T-helper 2 cell treated with Interferon-gamma antibody and Interleukin-4, amounts not matched to agents 5 μg/mL and 100 μg/mL, for 36 hours (primary cell): ENCODE data around the gene FAM228A.

Source experiments
- DNase-seq: peaks from one replicate; pipeline ENCODE4 v3.0.0; 2021; ENCODE audit warnings: low spot score
- H3K27ac Mint-ChIP-seq: one replicate; pipeline ENCODE4 v1.8.0; 2021; ENCODE audit warnings: mild to moderate bottlenecking, mixed read lengths
- H3K27me3 Mint-ChIP-seq: one replicate; pipeline ENCODE4 v1.8.0; 2021; ENCODE audit warnings: low read depth, mixed read lengths
- H3K36me3 Mint-ChIP-seq: one replicate; pipeline ENCODE4 v1.8.0; 2021; ENCODE audit warnings: low read depth, mixed read lengths
- H3K4me1 Mint-ChIP-seq: one replicate; pipeline ENCODE4 v1.8.0; 2021; ENCODE audit warnings: low read depth, mixed read lengths
- H3K4me3 Mint-ChIP-seq: one replicate; pipeline ENCODE4 v1.8.0; 2022; ENCODE audit warnings: mild to moderate bottlenecking, moderate library complexity, mixed read lengths
- H3K9me3 Mint-ChIP-seq: one replicate; pipeline ENCODE4 v1.8.0; 2021; ENCODE audit warnings: mixed read lengths

FAM228A gene

DNA sequence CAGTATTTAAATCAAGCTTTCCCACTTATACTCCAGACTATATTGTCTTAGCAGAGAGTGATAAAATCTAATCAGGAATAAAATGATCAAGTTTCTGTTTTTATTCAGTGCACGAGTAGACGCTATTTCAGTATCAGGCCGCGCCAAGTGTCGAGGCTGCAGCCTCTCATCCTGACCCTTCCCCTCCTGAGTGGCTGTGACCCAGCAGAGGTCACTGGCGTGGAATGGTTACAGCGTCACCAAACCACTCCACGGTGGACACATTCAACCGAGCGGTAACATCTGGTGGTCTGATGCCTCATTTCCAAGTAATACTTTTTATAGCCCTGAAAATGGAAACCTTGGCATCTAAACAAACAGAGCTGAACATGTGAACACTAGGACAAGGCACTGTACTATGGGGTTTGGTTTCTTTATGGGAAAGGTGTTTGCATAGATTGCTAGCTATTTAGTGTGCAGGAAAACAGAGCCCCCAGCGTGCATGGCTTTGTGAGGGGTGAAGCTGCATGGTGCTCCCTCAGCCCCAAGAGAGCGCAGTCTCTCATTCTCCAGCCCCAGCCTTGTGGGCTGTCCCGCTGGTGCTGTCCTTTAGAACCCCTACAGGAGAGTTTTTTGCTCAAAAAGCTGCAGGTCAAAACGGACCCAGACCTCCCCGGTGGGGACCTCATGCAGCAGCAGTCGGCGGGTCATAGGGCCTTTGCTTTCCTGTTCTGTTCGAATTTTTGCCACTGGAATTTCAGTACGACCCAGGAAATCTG, 28.4 kb downstream of the FAM228A start:
- no peaks in the 10 kb centered on the region for H3K9me3 Mint-ChIP-seq
- no peaks in the 10 kb centered on the region for H3K27me3 Mint-ChIP-seq
- H3K4me1 Mint-ChIP-seq, result no peaks in the 10 kb centered on the region
- H3K27ac Mint-ChIP-seq, result no peak overlapping the region
- no peak for DNase-seq
- no peak overlapping the region for H3K4me3 Mint-ChIP-seq
- peaks cover 13% of the 10 kb centered on the region for H3K36me3 Mint-ChIP-seq

DNA sequence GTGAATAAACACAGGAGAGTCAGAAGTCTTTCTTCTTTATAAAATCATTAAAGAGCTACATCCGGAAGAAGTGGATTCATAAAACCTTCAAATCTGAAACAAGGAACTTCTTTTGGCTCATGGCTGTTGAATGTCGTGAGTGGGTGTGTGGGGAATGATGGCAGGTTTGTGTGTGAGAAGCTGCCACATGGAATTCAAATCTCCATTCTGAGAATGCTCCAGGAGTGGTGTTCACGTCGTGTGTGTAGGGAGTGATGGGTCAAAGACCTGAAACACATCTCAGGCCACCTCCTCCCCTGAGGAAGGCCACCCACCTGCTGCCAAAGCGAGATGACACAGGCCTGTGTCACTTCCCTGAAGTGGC, 28.9 kb downstream of the FAM228A start:
- H3K4me1 Mint-ChIP-seq, result no peaks in the 10 kb centered on the region
- H3K36me3 Mint-ChIP-seq, result peaks cover 15% of the 10 kb centered on the region
- no peaks in the 10 kb centered on the region for H3K27me3 Mint-ChIP-seq
- no peak overlapping the region for H3K4me3 Mint-ChIP-seq
- H3K27ac Mint-ChIP-seq, result no peak overlapping the region
- DNase-seq, result no peak
- H3K9me3 Mint-ChIP-seq, result no peaks in the 10 kb centered on the region

DNA sequence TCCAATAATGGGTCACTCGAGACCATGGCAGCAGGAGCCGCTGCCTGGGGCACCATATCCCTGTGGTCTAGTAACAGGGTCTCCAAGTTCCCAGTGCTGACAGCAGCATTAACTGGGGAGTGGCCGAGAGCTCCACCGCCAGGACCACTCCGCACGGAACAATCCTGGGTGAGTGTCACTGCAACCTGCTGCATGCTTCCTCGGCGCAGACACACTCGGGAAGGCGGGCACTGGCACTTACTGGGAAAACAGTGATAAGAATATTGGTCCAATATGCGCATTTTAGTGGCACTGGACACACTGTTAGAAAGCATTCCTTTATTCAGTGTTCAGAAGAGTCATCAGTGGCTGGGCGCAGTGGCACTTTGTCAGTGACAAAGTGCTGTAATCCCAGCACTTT, 29.7 kb downstream of the FAM228A start:
- no peak overlapping the region for H3K4me3 Mint-ChIP-seq
- H3K27me3 Mint-ChIP-seq, result no peaks in the 10 kb centered on the region
- DNase-seq, result no peak
- no peaks in the 10 kb centered on the region for H3K4me1 Mint-ChIP-seq
- H3K9me3 Mint-ChIP-seq, result no peaks in the 10 kb centered on the region
- peaks cover 20% of the 10 kb centered on the region for H3K36me3 Mint-ChIP-seq
- no peak overlapping the region for H3K27ac Mint-ChIP-seq

DNA sequence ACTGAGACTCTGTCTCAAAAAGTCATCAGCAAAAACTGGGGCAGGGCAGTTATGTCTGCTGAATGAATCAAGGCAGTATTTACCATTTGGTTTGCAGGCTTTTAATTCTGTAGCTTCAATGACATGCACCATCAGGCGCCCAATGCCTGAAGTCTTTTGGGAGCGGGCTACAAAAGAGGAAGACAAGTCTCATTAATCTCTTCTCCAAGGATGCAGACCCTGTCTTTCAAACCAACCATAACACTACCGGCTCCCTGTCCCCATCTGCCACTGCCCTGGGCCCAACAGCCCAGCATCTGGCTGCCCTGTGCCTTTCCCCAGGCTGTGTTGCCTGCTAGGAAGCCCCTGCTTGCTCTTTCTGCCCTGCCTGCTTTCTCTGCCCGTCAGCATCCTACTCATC, 30.3 kb downstream of the FAM228A start:
- no peaks in the 10 kb centered on the region for H3K4me1 Mint-ChIP-seq
- no peak for DNase-seq
- no peaks in the 10 kb centered on the region for H3K9me3 Mint-ChIP-seq
- H3K27ac Mint-ChIP-seq, result no peak overlapping the region
- H3K4me3 Mint-ChIP-seq, result no peak overlapping the region
- no peaks in the 10 kb centered on the region for H3K27me3 Mint-ChIP-seq
- peaks cover 20% of the 10 kb centered on the region for H3K36me3 Mint-ChIP-seq

DNA sequence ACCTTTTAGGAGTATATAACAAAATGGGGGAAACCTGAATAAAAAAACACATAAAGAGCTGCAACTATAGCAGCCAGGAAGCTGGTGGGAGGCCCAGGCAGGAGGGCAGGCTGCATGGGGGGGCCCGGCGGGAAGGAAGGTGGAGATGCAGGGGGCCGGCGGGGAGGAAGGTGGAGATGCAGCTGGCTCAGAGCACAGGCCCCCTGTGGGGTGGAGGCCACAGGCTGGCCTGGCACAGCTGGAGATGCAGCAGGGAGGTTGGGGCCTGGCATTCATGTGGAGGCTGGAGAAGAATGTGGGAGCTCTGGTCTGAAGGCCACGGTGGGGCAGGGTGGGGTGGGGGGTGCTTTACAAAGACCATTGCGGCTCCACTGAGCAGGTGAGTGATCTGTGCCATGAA, 31.4 kb downstream of the FAM228A start:
- no peak for DNase-seq
- Mint-ChIP-seq H3K36me3 (peaks cover 20% of the 10 kb centered on the region), H3K27me3 (no peaks in the 10 kb centered on the region), H3K27ac (no peak overlapping the region), H3K4me1 (no peaks in the 10 kb centered on the region), H3K9me3 (no peaks in the 10 kb centered on the region), H3K4me3 (no peak overlapping the region)

GRCh38 chr2:24206714-24207113, 31.9 kb downstream of the FAM228A start:
- Mint-ChIP-seq H3K36me3 (peaks cover 20% of the 10 kb centered on the region), H3K27me3 (no peaks in the 10 kb centered on the region), H3K4me3 (no peak overlapping the region), H3K9me3 (no peaks in the 10 kb centered on the region), H3K4me1 (no peaks in the 10 kb centered on the region), H3K27ac (no peak overlapping the region)
- no peak for DNase-seq

DNA sequence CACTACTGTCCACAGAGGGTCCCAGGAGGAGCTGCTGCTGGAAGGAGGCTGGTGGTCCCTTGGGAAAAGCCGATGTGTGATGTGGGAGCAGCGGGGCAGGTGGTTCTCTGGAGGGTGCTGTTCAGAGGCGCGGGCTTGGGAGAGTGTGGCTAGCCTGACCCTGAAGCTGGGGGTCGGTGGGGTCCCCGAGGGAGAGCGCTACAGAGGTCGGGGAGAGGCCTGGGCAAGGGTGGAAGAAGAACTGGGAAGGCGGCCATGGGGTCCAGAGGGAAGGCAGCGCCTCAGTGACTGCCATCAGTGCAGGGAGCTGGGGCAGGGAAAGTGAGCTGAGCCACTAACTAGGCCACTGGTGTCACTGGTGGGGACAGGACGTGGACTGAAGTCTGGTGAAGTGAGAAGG, 32.5 kb downstream of the FAM228A start:
- H3K27ac Mint-ChIP-seq, result no peak overlapping the region

GRCh38 chr2:24208490-24208889, 33.6 kb downstream of the FAM228A start:
- DNase-seq, result no peak
- H3K4me1 Mint-ChIP-seq, result no peaks in the 10 kb centered on the region
- peaks cover 22% of the 10 kb centered on the region for H3K36me3 Mint-ChIP-seq
- no peaks in the 10 kb centered on the region for H3K9me3 Mint-ChIP-seq
- H3K4me3 Mint-ChIP-seq, result no peak overlapping the region
- no peaks in the 10 kb centered on the region for H3K27me3 Mint-ChIP-seq
- no peak overlapping the region for H3K27ac Mint-ChIP-seq

More for the DNA sequence above, 32.5 kb downstream of the FAM228A start:
- no peaks in the 10 kb centered on the region for H3K27me3 Mint-ChIP-seq
- peaks cover 20% of the 10 kb centered on the region for H3K36me3 Mint-ChIP-seq
- DNase-seq, result no peak
- no peak overlapping the region for H3K4me3 Mint-ChIP-seq
- no peaks in the 10 kb centered on the region for H3K4me1 Mint-ChIP-seq
- no peaks in the 10 kb centered on the region for H3K9me3 Mint-ChIP-seq

DNA sequence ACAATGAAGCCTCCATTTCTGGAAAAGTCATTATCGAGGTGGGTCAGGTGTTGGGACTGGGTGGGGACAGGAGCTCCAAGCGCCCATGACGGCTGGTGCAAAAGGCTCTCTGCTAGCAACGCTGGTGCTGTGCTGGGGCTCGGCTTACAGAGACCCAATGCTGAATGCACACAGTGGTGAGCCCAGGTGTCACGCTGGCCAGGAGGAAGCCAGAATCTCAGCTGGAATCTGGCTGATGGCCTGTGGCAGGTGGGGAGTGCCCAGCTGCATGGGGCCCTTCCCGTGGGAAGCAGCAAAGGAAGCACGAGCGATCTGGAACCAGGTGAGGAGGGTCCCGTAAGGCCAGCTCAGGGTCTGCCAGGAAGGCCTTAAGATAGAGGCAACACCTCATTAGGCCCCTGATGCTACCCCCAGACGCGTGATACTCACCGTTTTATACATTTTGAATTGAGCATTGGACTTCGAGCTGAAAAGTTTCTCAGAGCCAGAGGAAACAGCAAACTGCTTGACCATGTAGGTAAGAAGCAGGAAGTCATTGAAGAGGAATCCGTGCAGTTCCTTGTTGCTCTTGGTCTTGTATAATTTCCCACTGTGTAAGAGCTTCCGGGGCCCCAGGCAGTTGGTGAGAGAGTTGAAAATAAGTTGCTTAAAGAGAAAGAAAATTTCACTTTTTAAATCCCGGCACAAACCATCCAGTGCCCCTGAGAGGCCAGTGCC, 34.7 kb downstream of the FAM228A start:
- no peak overlapping the region for H3K27ac Mint-ChIP-seq
- no peaks in the 10 kb centered on the region for H3K27me3 Mint-ChIP-seq
- H3K4me1 Mint-ChIP-seq, result no peaks in the 10 kb centered on the region
- DNase-seq, result no peak
- H3K9me3 Mint-ChIP-seq, result no peaks in the 10 kb centered on the region
- no peak overlapping the region for H3K4me3 Mint-ChIP-seq
- H3K36me3 Mint-ChIP-seq, result peaks cover 21% of the 10 kb centered on the region

GRCh38 chr2:24210106-24210455, 35.2 kb downstream of the FAM228A start:
- peaks cover 2% of the 10 kb centered on the region for H3K4me1 Mint-ChIP-seq
- H3K27me3 Mint-ChIP-seq, result no peaks in the 10 kb centered on the region
- no peaks in the 10 kb centered on the region for H3K9me3 Mint-ChIP-seq
- no peak overlapping the region for H3K27ac Mint-ChIP-seq
- DNase-seq, result no peak
- no peak overlapping the region for H3K4me3 Mint-ChIP-seq
- peaks cover 21% of the 10 kb centered on the region for H3K36me3 Mint-ChIP-seq

- DNase-seq, result no peak
- Mint-ChIP-seq H3K9me3 (no peaks in the 10 kb centered on the region), H3K36me3 (peaks cover 20% of the 10 kb centered on the region), H3K27ac (no peak overlapping the region), H3K27me3 (no peaks in the 10 kb centered on the region), H3K4me1 (peaks cover 2% of the 10 kb centered on the region), H3K4me3 (no peak overlapping the region)
Observed at GRCh38 chr2:24210723-24211122, 35.9 kb downstream of the FAM228A start.

GRCh38 chr2:24211408-24211807, 36.6 kb downstream of the FAM228A start:
- H3K27ac Mint-ChIP-seq, result no peak overlapping the region
- H3K36me3 Mint-ChIP-seq, result peaks cover 24% of the 10 kb centered on the region
- no peak overlapping the region for H3K4me3 Mint-ChIP-seq
- no peaks in the 10 kb centered on the region for H3K27me3 Mint-ChIP-seq
- H3K9me3 Mint-ChIP-seq, result no peaks in the 10 kb centered on the region
- peaks cover 2% of the 10 kb centered on the region for H3K4me1 Mint-ChIP-seq
- DNase-seq, result no peak

GRCh38 chr2:24214880-24215279, 40.0 kb downstream of the FAM228A start:
- Mint-ChIP-seq H3K4me3 (no peak overlapping the region), H3K27me3 (no peaks in the 10 kb centered on the region), H3K27ac (no peak overlapping the region), H3K9me3 (no peaks in the 10 kb centered on the region), H3K36me3 (peaks cover 14% of the 10 kb centered on the region), H3K4me1 (peaks cover 2% of the 10 kb centered on the region)
- DNase-seq, result no peak

DNA sequence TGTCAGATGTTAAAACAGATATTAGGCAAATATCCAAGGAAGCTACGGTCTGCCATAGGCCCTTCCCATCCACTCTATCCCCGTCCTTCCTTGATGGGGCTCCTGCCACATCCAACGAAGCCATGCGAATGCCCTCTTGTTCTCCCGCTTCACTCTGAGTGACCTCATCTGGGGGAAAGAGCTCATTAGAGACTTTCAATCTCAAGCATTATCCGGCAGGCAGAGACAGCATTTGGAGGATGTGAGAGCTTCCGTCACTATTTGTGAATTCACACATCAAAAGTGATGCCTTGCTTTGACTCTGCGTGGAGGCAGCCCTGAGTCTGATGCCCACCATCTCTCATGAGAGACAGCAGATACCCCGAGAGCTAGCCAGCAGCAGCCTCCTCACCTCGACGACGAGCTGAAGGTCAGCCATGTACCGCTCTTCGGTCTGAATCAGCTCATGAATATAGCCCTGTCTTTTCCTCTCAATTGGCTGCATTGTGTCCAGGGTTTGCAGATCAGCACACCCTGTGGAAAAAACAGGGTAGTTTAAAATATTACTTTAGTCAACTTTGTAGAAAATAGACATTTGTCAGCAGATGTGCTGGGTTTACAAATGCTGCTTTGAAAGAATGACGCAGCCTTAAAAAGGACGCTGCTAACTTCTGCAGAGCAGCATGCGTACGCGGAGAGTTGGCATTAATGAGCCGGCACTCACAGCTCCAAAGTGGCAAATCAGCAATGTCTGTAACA, 45.9 kb downstream of the FAM228A start:
- H3K27ac Mint-ChIP-seq, result no peak overlapping the region
- H3K4me3 Mint-ChIP-seq, result no peak overlapping the region
- H3K4me1 Mint-ChIP-seq, result no peaks in the 10 kb centered on the region
- no peak for DNase-seq
- no peaks in the 10 kb centered on the region for H3K9me3 Mint-ChIP-seq
- H3K27me3 Mint-ChIP-seq, result no peaks in the 10 kb centered on the region
- peaks cover 6% of the 10 kb centered on the region for H3K36me3 Mint-ChIP-seq
